HepG2 (cell line): ENCODE measurements around the gene ALDH9A1. TPM values are rescaled to one million over a fixed set of nuclear protein-coding genes. Genes with fewer than 3 reads are reported as not detected.
A peak's percentile ranks its signal among the peaks of the same experiment; 100 is the strongest.

ENCODE experiments used
- ATAC-seq: fragments of 200-7000 bp; cut with Tn5 transposase; 3 replicates; pipeline ENCODE4 v1.9.1; 2020; ENCODE audit warnings: mild to moderate bottlenecking, moderate library complexity
- BruUV-seq: library from RNA; stranded (reverse); fragments of 400-500 nt; replicated peaks from 2 replicates; lab custom pipeline; 2021; lab: Mats Ljungman, UMichigan
- CTCF ChIA-PET: fragments of 300-600 bp; formaldehyde crosslinking; extraction: SDS; loops from one replicate; lab custom pipeline; 2021; ENCODE audit warnings: low total read pairs, inconsistent platforms, low intra/inter-chr PET ratio; lab: Yijun Ruan, JAX
- POLR2A ChIA-PET: fragments of 350-600 bp; sonication (Branson Sonifier 250); formaldehyde crosslinking; loops from one replicate; lab custom pipeline; 2020; ENCODE audit warnings: antibody characterized with exemption, inconsistent platforms; lab: Yijun Ruan, JAX
- DNase-seq: peaks from one replicate; pipeline ENCODE4 v3.0.0-alpha.2; 2015; ENCODE audit warnings: low spot score
- FAIRE-seq: peaks from 3 replicates; lab custom pipeline; 2011; peaks lifted over from hg19 to GRCh38; lab: Jason Lieb, UNC
- H2AFZ ChIP-seq: one replicate; pipeline ENCODE4 v1.6.1; 2011; ENCODE audit warnings: low read length, inconsistent platforms
- H3K27ac ChIP-seq: fragments of 300-600 bp; 3 replicates; pipeline ENCODE4 v1.8.0; 2011; ENCODE audit warnings: mixed run types, mild to moderate bottlenecking, mixed read lengths, low read length, inconsistent platforms; ENCODE audit not compliant: insufficient read depth; ENCODE audit errors: extremely low read length
- H3K27me3 ChIP-seq, 2 experiments: fragments of 200-600 bp in 1 of 2; 2 replicates in 1 of 2; 3 replicates in 1 of 2; pipeline versions ENCODE4 v1.6.0 to v1.8.0; 2011; ENCODE audit warnings: low read length in 2 of 2, mild to moderate bottlenecking in 2 of 2, moderate library complexity in 2 of 2, inconsistent platforms in 1 of 2; ENCODE audit not compliant: insufficient read depth in 2 of 2, control insufficient read depth in 1 of 2
- H3K36me3 ChIP-seq, 2 experiments: fragments of 200-600 bp in 1 of 2; replicated peaks in 1 of 2; 2 replicates in 1 of 2; 3 replicates in 1 of 2; pipeline versions ENCODE4 v1.5.1 to v1.8.0; 2011; ENCODE audit warnings: low read length in 2 of 2, inconsistent platforms in 1 of 2; ENCODE audit not compliant: insufficient read depth in 2 of 2, control insufficient read depth in 1 of 2
- H3K4me1 ChIP-seq: 2 replicates; pipeline ENCODE4 v1.5.1; 2012; ENCODE audit warnings: low read length, inconsistent platforms; ENCODE audit not compliant: insufficient read depth
- H3K4me2 ChIP-seq: 2 replicates; pipeline ENCODE4 v1.6.0; 2011; ENCODE audit warnings: low read depth, low read length, inconsistent platforms
- H3K4me3 ChIP-seq, 3 experiments: fragments of 200-600 bp in 1 of 3; sonication (generic), shearing (Covaris generic) in 1 of 3; replicated peaks in 1 of 3; 2 replicates each; pipeline ENCODE4 v1.5.1; 2011 to 2016; ENCODE audit warnings: low read length in 3 of 3, inconsistent platforms in 2 of 3, low read depth in 2 of 3, mild to moderate bottlenecking in 2 of 3, control low read depth in 1 of 3, mixed read lengths in 1 of 3; ENCODE audit not compliant: insufficient read depth in 1 of 3
- H3K79me2 ChIP-seq: one replicate; pipeline ENCODE4 v1.6.1; 2011; ENCODE audit warnings: low read length, inconsistent platforms; ENCODE audit not compliant: insufficient read depth
- H3K9ac ChIP-seq: 2 replicates; pipeline ENCODE4 v1.6.0; 2011; ENCODE audit warnings: mild to moderate bottlenecking, low read depth, low read length, inconsistent platforms; ENCODE audit not compliant: insufficient read depth
- H3K9me3 ChIP-seq: 2 replicates; pipeline ENCODE4 v1.5.1; 2012; ENCODE audit warnings: mild to moderate bottlenecking, low read length
- H4K20me1 ChIP-seq: 2 replicates; pipeline ENCODE4 v1.6.0; 2011; ENCODE audit warnings: inconsistent platforms, mild to moderate bottlenecking, low read length, moderate library complexity; ENCODE audit not compliant: insufficient read depth
- AKAP8 ChIP-seq: sonication (generic); formaldehyde crosslinking; IDR thresholded peaks from 2 replicates; pipeline ENCODE4 v1.5.1; 2020; ENCODE audit warnings: mild to moderate bottlenecking, missing genetic modification reagents
- CEBPZ ChIP-seq: IDR thresholded peaks from 2 replicates; pipeline ENCODE4 v1.6.1; 2012; ENCODE audit warnings: low read length, improper control_type of control experiment
- CREBL2 ChIP-seq: sonication (generic); formaldehyde crosslinking; IDR thresholded peaks from 2 replicates; pipeline ENCODE4 v1.8.1; 2023; ENCODE audit warnings: missing genetic modification reagents, mild to moderate bottlenecking, borderline replicate concordance
- DZIP1 ChIP-seq: sonication (generic); formaldehyde crosslinking; IDR thresholded peaks from 2 replicates; pipeline ENCODE4 v1.5.0; 2020; ENCODE audit warnings: mild to moderate bottlenecking, missing genetic modification reagents
- GABPA ChIP-seq, 2 experiments: IDR thresholded peaks; 2 replicates each; pipeline ENCODE4 v1.6.1; 2011 to 2016; ENCODE audit warnings: low read depth in 2 of 2, low read length in 1 of 2, missing biosample characterization in 1 of 2, missing genetic modification characterization in 1 of 2
- MIXL1 ChIP-seq: IDR thresholded peaks from 2 replicates; pipeline ENCODE4 v1.6.1; 2016
- NFYC ChIP-seq: IDR thresholded peaks from 2 replicates; pipeline ENCODE4 v1.6.1; 2016; ENCODE audit warnings: missing genetic modification reagents, missing compliant biosample characterization
- ONECUT2 ChIP-seq: sonication (generic); formaldehyde crosslinking; IDR thresholded peaks from 2 replicates; pipeline ENCODE4 v1.4.0; 2020; ENCODE audit warnings: missing genetic modification reagents
- RFXANK ChIP-seq: IDR thresholded peaks from 2 replicates; pipeline ENCODE4 v1.6.1; 2016
- TEAD3 ChIP-seq: optimal IDR thresholded peaks from 2 replicates; pipeline ENCODE3; 2016; ENCODE audit warnings: borderline replicate concordance
- ZEB1 ChIP-seq: IDR thresholded peaks from 2 replicates; pipeline ENCODE4 v1.6.1; 2012; ENCODE audit warnings: mild to moderate bottlenecking, low read depth, inconsistent platforms; ENCODE audit not compliant: insufficient replicate concordance
- ZNF235 ChIP-seq: sonication (generic); formaldehyde crosslinking; IDR thresholded peaks from 2 replicates; pipeline ENCODE4 v1.8.1; 2023; ENCODE audit warnings: mild to moderate bottlenecking, missing genetic modification reagents, borderline replicate concordance
- ZNF652 ChIP-seq: IDR thresholded peaks from 2 replicates; pipeline ENCODE4 v1.6.1; 2016; ENCODE audit warnings: low read depth, borderline replicate concordance
- ZSCAN30 ChIP-seq: sonication (generic); formaldehyde crosslinking; IDR thresholded peaks from 2 replicates; pipeline ENCODE4 v1.5.0; 2020; ENCODE audit warnings: mild to moderate bottlenecking, missing genetic modification reagents
- WGBS: methylation state at CpG from one replicate; pipeline ENCODE4 v1.1.6; 2017; ENCODE audit warnings: low lambda C conversion rate; 5-methylcytosine and 5-hydroxymethylcytosine counted together
- in situ Hi-C: cut with HindIII; loops from 2 replicates; pipeline ENCODE4 v1.10.0; 2017; ENCODE audit warnings: low pct_unique_long_range_greater_than_20kb; ENCODE audit not compliant: extremely low pct_ligation_motif_present
- intact Hi-C: fragments of 100-400 bp; cut with micrococcal nuclease; formaldehyde crosslinking; loops from one replicate; pipeline ENCODE4 v1.10.0; 2022; ENCODE audit not compliant: unreplicated experiment
- polyA plus RNA-seq, 8 experiments: library from polyadenylated mRNA; depleted of rRNA in 3 of 8; stranded (reverse) in 7 of 8; unstranded in 1 of 8; fragments of >200 nt; fragmentation: Illumina TruSeq in 4 of 8; extraction: Trizol in 4 of 8; gene quantifications; 2 replicates each; pipeline versions ENCODE4 v1.2.1 to v1.2.3, GENCODE V29; 2011 to 2016; ENCODE audit warnings: low read depth in 4 of 8, missing spikeins in 1 of 8, mixed read lengths in 1 of 8; ENCODE audit not compliant: insufficient read depth in 1 of 8
- total RNA-seq, 5 experiments: library from RNA; depleted of rRNA; stranded (reverse); fragments of >200 nt; fragmentation: Illumina TruSeq; extraction: Trizol; gene quantifications; 2 replicates each; pipeline ENCODE4 v1.2.3, GENCODE V29; 2016; ENCODE audit warnings: low read depth in 1 of 5

The ALDH9A1 gene
- total and polyA plus RNA-seq, 2 of the 13 experiments (the other 11 are each of a cell fraction or from before 2014, with no cell fraction given): 27.5 to 38.5 TPM

GRCh38 chr1:165697881-165698760 is at the start of gene ALDH9A1 (continued):
- TF ChIP-seq ZEB1: no peak

GRCh38 chr1:165747632-165748447 is 49.5 kb upstream of the ALDH9A1 start:
- in situ Hi-C loops (no loop called here), intact Hi-C loops (no loop called here)
- WGBS: 89% methylated on average over 9 of the region's 9 CpGs
- no peaks in the 10 kb centered on the region for H3K79me2 ChIP-seq
- BruUV-seq: no TSS peak
- no peak overlapping the region for H3K27ac ChIP-seq
- CTCF ChIA-PET: no interaction called here
- FAIRE-seq (no peak), ATAC-seq (peak; percentile 89), DNase-seq (peak; percentile 24)
- H3K27me3 ChIP-seq: no peaks in the 10 kb centered on the region
- no peak overlapping the region for H2AFZ ChIP-seq
- no peak overlapping the region for H3K4me3 ChIP-seq
- no peaks in the 10 kb centered on the region for H4K20me1 ChIP-seq
- H3K4me1 ChIP-seq: peaks cover 16% of the 10 kb centered on the region
- no peaks in the 10 kb centered on the region for H3K9me3 ChIP-seq
- H3K36me3 ChIP-seq: peaks cover 3 to 20% of the 10 kb centered on the region in 2 experiments; a peak in 3 of 5 replicates
- no peak overlapping the region for H3K9ac ChIP-seq
- 0 out of 2 replicates have a peak overlapping the region, but pooled peaks have one; percentile 32 for H3K4me2 ChIP-seq
- POLR2A ChIA-PET: interaction anchor here (1.7 kb wide), 1 partner anchor 21 kb away, joined by 4 read pairs; the partner anchor contains the start of gene TMCO1
- TF ChIP-seq RFXANK (CRISPR knock-in tag): no peak
- 0 out of 2 replicates have a peak, but pooled peaks have one; percentile 33 for TF ChIP-seq MIXL1 (CRISPR knock-in tag)
- no peak for TF ChIP-seq AKAP8 (CRISPR knock-in tag)
- peak; percentile 87 for TF ChIP-seq ONECUT2 (CRISPR knock-in tag)
- TF ChIP-seq TEAD3 (CRISPR knock-in tag): peak; percentile 25
- no peak for TF ChIP-seq GABPA (IDR thresholded peaks at IDR 0.05; ENCODE audit: low read depth, low read length)
- TF ChIP-seq GABPA (CRISPR knock-in tag; IDR thresholded peaks at IDR 0.05; ENCODE audit: low read depth): no peak
- no peak for TF ChIP-seq DZIP1 (CRISPR knock-in tag)
- no peak for TF ChIP-seq NFYC (CRISPR knock-in tag)
- no peak for TF ChIP-seq CEBPZ
- TF ChIP-seq ZNF235: no peak
- TF ChIP-seq ZSCAN30: no peak
- TF ChIP-seq CREBL2: no peak
- TF ChIP-seq ZNF652 (CRISPR knock-in tag): peak; percentile 69
